ENCODE results near the gene SCO2. TPM values are rescaled to one million over a fixed set of nuclear protein-coding genes. Genes with fewer than 3 reads are reported as not detected.

SCO2 gene, protein sequence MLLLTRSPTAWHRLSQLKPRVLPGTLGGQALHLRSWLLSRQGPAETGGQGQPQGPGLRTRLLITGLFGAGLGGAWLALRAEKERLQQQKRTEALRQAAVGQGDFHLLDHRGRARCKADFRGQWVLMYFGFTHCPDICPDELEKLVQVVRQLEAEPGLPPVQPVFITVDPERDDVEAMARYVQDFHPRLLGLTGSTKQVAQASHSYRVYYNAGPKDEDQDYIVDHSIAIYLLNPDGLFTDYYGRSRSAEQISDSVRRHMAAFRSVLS
- polyA plus RNA-seq (2013, experiment 1 of 2; ENCODE audit: insufficient read length) = not detected
- 2.3 TPM for polyA plus RNA-seq (2013, experiment 2 of 2; ENCODE audit: insufficient read length)

DNA sequence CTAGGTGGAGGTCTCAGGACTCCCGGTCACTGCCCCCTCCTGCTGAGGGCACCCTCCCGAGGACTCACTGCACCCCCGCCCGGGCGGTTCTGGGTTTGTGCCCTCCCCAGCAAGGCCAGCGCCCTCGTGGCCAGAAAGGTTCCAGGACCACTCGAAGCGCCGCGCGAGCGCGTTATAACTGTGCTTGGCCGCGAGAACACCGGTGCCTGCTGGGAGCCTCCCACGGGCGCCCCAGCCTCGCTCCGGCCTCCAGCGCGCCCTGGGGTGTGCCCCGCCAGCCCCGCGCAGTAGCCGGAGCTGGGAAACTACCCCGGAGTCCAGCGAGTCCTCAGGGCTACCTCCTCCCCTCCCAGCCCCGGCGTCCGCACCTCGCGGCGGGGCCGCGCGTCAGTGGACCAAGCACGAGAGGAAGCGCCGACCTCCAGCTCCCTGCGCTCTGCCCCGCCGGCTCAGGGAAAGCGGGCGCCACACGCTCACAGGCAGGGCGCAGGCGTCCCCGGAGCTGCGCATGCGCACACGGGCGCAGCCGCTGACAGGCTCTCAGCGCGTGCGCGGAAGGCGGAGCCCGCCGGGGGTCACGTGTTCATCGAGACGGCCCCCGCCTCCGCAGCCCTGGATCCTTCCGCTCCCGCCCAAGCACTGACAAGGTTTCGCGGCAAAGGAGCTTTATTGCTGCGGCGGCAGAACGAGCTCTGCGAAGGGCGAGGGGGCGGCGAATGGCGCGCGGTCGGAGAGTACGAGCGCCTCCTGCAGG, at the start of gene SCO2:
Gene SCO2, minus strand, starts transcription at position 495 of the 754 bp plus-strand sequence. CDS start 1,187 bp downstream, outside the sequence.
- peak; percentile 98 for DNase-seq

DNA sequence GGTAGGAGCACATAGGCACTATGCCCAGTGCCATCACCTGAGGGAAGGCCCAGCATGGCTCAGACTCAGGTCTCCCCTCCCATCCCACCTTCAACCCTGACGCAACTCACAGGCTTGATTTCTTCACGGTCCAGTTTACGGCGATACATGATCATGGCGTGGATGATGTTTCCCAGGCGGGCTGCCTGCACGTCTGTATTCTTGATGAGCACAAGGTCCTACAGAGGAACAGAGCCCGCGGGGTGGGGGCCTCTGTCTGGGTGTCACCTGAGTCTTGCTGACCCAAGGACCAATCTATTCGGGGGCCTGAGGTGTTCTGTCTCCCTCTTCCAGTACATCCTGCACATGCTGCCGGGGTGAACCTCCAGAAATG, 49.0 kb upstream of the SCO2 start:
- no peak for DNase-seq

DNA sequence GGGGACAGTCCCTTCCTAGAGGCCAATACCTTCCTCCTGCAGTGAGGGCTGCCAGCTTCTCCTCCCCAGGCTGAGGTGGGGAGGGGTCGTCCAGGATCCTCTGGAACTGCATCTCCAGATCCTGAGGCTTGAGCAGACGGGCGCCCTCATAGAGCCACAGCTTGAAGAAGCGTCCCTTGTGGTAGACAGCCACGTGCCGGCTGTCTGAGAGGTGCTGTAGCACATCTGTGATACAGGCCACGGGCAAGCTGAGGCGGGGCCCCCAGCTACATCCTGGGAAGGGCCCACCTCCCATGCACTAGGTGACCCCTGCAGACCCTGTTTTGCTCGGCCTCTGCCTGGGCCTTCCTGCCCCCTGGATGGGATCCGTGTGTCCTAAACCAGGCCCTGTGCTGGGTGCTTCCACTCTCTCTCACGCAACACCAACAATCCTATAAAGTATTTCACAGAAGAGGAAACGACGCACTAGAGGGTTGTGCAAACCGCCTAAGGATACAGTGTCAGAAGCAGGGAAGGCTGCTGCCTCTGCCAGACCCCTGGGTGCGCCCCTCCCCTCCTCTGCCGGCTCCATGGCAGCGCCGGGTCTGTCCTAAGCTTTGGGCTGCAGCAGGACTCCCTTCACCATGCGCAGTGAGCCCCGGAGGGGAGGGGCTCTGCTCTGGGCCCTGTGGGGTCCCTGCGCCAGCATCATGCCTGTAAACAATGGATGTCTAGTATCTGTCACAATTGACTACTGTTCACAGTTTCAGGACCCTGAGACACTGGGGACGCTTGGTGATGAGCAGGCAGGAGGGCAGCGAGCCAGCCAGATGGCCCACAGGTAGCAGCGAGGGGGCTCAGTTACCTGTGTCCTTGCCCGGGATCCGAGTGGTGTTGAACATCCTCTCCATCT, 48.3 kb upstream of the SCO2 start:
- no peak for DNase-seq

DNA sequence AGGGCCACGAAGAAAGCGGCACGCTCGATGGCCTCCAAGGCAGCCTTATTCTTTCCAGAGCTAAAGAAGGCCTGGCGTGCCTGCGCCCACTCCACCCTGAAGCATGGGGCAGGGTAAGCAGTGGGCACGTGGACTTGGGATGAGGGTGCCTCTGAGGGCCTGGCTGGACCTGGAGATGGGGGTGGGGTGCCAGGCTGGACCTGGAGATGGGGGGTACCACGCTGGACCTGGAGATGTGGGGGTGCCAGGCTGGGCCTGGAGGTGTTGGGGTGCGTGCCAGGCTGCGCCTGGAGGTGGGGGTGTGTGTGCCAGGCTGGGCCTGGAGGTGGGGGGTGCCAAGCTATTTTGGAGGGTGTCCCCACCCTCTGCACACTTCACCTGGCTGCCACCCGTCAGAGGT, 47.6 kb upstream of the SCO2 start:
- DNase-seq = no peak

DNA sequence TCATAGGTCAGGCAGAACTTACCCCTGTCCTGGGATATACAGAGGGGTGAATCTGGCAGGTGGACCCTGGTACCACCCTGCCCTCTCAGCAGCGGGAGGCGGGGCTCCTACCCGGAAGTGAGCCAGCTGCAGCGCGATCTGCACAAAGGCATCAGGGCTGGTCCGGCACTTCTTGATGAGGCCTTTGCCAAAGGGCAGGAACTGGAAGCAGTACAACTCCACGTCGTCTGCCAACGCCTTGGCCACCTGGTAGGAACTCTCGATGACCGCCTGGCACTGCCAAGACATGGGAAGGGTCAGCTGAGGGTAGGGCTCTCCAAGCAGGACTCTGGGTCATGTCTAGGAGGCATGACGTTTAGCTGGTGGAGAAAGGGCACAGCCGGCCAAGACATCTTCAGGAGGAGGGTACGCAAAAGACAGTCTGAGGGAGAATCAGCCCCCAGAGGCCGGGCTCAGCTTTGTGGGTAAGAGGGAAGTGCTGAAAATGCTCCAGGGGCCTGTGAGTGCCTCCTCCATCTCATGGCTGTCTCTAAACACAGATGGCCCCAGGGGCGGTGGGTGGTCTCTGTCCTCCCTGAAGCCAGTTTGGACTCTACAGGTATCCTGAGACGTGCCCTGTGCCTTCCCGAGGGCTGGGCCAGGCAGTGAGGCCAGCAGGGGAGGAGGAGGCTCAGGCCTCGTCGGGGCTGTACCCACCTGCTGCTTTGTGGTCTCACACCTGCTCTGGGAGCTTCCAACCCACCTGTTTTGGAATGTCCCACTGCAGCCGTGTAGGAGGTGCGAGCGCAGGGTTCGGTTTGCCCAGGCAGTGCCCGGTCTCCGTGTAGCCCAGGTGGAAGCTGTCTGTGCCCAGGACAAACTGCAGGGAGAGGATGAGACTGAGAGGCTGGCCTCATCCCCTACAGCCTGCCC, 46.1 kb upstream of the SCO2 start:
- no peak for DNase-seq

DNA sequence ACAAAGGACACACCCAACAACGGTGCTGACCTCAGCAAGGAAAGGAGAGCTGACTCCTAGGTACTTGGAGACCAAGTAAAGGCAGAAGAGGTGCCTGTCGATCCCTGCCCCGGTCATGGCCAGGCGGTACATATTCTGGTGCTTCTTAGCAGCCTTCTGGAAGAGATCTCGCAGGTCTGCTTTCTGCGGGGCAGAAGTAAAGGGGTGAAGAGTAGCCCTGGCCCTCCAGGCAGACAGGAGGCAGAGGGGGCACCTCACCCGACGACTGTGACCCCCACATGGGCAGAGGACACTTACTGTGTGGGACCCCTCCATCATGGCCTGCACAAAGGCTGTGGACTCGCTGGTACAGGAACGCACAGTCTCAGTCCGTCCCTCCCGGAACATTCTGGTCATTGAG, 45.5 kb upstream of the SCO2 start:
- no peak for DNase-seq

DNA sequence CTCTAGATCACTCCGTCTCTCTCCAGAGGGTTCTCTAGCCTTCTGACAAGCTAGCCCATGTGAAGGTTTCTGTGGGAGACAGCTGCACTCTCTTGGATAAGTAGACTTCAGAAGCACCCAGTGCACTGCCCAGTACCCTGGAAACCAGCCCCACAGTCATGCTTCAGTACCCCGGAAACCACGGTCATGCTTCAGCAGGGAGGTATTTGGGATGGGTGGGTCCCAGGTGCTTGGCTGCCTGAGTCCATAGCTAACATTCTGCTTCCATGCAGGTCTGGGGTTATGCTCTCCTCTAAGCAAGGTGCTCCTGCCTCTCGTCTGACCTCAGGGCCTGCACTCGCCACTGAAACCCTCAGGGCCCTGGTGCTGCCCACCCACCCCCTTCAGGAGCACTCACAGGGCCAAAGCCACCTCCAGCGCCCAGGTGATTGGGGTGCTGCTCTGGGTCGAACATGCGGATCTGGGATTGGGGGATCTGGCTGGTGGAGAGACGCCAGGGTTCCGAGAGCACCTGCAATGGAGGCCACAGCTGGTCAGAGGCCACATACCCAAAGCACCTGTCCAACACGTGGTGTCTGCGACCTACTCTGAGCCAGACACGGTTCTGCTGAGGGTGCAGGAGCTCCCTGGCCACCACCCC, 44.6 kb upstream of the SCO2 start:
- DNase-seq = no peak

DNA sequence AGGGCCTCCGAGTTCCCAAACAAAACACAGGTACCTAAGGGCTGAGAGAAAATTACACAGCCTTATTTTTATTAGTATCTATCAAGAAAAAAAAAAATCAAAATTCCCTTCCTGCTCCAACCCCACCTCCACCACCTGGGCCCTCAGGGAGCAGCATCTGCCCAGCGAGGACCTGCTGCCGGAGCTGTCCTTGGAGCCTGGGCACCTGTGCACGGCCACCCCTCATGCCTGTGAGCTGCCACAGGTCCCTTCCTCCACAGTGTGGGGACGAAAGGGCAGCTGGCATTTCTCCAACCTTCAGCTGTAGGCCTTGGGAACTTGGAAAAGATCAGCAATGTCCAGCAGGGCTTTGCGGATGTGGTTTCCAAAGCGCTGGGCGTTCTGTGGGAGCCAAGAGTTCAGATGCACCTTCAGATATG, 43.7 kb upstream of the SCO2 start:
- no peak for DNase-seq

DNA sequence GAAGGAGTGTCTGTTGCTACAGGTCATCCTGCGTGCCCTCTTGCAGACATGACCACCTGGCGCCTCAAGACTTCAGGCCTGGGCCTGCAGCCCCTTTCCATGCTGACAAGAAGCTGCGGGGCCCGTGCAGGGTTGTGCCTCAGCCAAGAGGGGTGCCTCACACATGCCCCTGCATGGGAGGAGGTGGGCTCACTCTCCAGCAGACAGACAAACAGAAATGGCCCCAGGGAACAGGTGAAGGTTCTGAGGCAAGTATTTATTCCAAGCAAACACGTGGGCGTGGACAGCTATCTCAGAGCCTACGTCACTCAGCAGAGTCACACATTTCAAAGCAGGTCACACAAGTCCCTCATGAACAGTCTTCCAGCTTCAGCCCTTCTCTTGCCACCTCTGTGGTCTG, 43.2 kb upstream of the SCO2 start:
- DNase-seq = no peak

DNA sequence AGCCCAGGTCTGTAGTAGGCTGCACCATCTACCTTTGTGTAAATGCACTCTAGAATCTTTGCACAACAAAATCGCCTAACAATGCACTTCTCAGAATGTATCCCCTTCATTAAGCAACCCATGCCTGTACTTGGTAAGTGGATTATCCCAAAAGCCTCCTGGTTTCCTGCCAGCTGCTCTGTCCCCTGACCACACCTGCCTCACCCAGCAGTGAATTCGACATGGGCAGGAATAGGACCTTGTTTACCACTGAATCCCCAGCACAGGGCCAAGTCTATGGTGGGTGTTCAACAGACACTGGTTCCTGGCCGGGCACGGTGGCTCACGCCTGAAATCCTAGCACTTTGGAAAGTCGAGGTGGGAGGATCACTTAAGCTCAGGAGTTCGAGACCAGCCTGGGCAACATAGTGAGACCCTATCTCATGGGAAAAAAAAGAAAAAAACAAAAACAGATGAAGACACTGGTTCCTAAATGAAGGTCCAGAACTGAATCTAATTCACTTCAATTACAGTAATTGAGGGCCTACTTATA, 42.4 kb upstream of the SCO2 start:
- DNase-seq = no peak

DNA sequence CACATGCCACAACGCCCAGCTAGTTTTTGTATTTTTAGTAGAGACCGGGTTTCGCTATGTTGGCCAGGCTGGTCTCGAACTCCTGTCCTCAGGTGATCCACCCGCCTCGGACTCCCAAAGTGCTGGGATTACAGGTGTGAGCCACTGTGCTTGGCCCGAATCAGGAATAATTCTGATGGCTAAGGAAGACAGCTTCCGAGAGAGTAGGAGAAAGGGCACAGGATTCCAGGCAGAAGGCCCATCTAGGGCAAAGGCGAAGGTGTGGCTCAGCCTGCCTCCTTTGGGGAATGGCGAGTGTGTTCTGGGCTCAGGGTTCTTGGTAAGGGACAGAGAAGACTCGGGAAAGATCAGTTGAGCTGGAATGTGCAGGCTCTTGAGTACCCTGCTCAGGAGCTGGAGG, 38.9 kb upstream of the SCO2 start:
- DNase-seq = no peak

DNA sequence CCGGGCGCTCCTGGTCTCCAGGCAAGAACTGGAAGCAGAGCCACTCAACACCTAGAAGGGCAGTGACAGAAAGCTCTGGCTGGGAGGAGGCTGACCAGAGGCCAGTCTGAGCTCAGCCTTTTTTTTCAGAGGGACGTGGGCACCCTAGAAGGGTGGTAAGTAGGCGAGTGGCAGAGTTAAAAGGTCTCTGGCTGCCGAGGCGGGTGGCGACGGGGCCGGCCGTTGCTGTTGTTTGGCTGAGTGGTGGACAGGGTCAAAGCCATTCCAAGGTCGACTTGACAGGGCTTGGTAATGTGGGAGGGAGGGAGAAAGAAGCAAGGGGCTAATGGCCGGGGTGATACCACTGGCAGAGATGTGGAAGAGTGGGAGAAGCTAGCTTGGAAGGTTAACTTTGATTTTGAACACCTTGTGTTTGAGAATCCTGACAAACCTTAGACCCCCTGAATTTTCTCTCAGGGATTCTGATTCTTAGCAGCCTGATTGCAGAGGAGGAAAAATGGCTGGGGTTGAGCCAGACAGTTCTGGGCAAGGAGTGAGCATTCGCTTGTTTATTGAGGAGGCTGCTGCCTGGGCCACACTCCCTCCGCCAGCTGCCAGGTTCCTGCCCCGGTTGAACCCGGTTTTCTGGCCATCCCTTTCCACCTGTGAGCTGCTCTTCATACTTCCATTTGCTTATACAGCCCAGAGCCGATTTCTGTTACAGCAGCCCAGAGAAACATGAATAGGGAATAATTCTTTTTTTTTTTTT, 38.2 kb upstream of the SCO2 start:
- no peak for DNase-seq

DNA sequence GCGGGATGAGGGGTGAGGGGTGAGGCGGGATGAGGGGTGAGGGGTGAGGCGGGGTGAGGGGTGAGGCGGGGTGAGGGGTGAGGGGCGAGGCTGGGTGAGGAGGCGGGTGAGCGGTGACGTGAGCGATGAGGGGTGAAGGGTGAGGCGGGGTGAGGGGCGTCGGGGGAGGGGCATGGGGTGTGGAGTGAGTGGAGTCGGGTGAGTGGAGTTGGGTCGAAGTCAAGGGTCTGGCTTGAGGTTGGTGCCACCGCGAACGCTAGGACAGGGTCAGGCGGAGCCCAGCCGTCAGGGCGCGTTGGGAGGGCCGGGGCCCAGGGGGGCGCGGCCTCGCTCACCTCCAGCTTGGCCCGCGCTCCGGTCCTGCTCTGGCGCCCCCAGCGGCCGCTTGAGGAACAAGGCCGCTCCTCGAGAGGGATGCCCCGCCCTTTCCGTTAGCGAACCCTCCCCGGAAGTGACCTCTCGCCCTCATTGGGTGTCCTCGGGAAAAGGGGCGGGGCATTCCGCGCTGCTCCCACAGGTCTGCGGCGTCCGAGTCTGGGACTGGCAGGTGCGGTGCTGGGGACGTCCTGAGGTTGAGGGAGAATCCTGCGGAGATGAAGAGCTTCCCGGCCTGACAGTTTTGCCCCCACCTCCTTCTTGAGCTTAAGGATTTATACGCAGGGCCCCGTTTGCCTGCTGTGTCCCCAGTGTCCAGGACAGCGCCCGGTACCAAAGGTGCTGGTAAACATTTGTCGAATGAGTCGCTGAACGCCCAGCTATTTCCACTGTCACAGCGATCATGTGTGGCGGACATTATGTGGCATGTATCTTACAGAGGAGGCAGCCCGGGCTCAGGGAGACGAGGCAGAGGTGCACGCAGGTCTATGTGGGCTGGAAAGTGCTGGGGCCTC, 37.4 kb upstream of the SCO2 start, which contains the start of gene SYCE3:
Gene SYCE3, minus strand, starts transcription at position 397 of the 890 bp plus-strand sequence. CDS start 6,514 bp downstream, outside the sequence.
- peak; percentile 89 for DNase-seq

DNA sequence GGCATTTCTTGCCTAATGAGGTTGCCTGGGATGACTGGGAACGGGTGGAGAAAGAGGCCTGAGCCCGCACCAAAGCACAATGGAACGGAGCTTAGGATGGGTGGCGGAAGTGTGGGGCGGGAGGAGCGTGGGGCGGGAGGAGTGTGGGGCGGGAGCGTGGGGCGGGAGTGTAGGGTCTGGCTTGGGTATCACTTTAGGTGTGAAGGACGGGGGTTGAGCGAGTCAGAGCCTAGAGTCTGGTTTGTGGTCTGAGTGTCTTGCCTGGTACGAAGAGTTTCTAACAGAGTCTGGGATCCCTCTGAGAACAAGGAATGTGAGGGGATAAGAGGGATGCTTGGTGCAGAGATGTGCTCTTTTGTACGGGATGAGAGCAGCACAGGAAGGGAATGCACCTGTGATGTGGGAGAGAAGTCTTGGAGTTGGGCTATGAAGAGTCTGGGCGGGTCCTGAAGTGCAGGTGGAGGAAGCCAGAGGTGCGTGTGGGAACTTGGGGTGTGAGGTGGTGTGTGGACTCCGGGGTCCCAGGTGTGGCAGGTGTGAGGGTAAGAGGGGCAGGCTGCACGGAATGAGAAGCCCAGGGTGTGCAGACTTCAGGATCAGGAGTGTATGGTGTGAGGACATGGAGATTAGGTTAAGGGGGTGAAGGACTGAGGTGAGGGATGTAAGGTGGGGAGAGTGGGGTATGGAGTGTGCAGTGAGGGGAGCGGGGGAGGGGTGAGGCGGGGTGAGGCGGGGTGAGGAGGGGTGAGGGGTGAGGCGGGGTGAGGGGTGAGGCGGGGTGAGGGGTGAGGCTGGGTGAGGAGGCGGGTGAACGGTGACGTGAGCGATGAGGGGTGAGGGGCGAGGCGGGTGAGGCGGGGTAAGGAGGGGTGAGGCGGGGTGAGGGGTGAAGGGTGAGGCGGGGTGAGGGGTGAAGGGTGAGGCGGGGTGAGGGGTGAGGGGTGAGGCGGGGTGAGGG, 36.3 kb upstream of the SCO2 start:
- no peak for DNase-seq

DNA sequence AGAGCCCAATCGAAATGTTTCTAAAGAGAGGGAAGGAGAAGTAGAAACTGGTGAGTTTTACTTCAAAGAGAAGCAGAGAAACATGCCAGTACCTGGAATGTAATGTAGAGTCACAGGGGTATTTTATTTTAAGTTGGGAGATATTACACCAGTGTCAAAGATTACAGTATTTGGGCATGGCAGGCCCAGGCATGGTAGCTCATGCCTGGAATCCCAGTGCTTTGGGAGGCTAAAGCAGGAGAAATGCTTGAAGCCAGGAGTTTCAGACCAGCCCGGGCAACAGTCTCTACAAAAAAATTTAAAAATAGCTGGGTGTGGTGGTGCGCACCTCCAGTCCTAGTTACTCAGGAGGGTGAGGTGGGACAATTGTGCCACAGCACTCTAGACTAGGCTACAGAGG, 34.6 kb upstream of the SCO2 start:
- no peak for DNase-seq

DNA sequence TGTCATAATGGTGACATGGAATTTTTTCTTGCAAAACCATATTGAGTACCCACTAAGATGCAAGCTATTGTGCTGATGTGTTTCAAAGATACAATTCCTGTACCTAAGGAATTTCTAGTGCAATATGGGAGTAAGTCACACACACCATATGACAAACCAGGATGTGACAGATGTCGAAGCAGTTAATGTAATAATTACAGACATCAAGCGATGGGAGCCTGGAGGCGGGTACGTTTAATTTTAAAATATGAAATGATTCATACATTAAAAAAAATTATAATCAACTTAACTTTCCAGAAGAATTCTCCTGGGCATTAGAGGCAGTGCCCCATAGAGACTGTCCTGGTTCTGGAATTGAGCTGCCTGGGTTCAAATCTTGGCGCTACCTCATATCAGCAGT, 31.3 kb upstream of the SCO2 start:
- DNase-seq = no peak

DNA sequence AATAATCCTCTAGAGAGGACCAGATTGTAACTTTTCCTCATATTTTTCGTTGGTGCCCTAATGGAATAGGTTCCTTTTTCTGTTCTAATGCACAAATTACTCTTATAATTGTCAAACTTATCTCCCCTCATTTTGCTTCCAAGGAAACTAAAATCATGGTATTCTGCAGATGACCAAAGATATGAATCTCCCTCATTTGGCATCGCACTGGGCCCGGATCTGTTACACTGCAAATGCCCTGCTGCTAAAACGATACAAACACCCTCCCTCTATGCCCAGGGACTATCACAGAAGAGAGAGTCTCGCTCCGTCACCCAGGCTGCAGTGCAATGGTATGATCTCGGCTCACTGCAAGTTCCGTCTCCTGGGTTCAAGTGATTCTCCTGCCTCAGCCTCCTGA, 27.9 kb upstream of the SCO2 start:
- DNase-seq = no peak

DNA sequence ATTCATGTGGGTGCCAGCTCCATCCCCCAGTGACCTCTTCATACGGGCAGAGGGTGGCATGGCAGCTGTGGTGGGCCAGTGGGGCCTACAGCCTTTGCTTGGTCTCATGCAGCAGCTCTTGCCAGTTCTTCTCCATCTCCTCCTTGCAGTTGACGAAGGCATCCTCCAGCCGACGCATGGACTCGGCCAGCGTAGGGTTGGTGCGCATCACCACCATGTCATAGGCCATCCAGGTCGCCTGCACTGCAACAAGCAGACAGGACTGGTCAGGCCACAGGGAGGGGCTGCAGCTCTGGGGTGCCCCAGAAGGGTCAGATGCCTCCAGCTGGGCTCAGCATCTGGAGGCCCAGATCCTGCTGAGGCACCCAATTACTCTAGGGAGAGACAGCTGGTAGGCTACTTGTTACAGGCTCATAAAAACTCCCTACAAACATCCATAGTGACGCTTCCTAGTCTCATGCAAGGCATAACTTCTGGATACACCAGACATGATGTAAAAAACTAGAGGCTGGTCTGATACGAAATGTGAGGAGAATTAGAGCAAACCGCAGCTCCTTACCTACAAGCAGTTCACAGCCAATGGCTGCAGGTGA, 25.9 kb upstream of the SCO2 start:
- no peak for DNase-seq

Data from fibroblast of skin of abdomen (primary cell).